ENCODE results near the gene SLC13A2. TPM values are rescaled to one million over a fixed set of nuclear protein-coding genes. Genes with fewer than 3 reads are reported as not detected.

Gene SLC13A2
- total RNA-seq, 1 experiment from 2014 or later = not detected

DNA sequence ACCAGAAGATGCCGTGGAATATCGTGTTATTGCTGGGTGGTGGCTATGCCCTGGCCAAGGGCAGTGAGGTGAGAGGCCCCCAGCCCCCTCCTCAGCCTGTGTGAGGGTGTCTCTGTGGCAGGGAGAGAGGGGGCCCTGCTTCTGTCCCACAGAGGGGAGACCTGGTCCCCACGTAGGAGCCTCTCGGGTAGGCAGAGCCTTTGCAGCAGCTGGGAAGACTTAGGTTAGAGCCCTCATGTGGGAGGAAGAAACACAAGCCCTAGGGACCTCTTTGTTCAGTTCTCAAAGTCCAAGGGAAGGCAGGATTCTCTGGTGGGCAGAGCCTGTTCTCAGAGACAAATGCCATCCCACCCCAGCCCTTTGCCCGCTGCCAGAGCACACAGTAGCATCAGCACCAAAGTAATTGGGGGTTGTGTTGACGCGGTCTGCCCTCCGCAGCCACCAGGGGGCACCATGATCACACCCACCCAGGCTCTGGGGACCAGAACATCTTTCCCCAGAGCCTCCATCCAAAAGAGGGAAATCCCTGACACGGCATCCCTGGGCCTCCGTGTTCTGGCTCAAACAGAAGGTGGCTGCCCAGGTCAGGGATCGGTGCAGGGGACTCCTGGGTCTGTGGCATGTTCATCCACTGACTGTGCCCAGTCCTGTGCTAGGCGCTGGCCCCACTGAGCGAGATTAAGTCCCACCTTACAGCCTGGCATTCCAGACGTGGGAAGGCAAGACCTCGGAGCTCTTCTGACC is 21.2 kb downstream of the SLC13A2 start:
- Histone ChIP-seq H3K4me2 (ENCODE audit: low read length) (no peak overlapping the region), H3K4me3 (replicated peaks in 1 of 2; ENCODE audit: low read depth in 1 of 2, low read length in 2 of 2) (no peak overlapping the region), H4K20me1 (ENCODE audit: insufficient read depth) (no peaks in the 10 kb centered on the region), H3K36me3 (ENCODE audit: control insufficient read depth in 1 of 2, insufficient read depth in 2 of 2, low read length in 2 of 2) (no peaks in the 10 kb centered on the region), H3K9me2 (ENCODE audit: insufficient read depth) (no peaks in the 10 kb centered on the region), H3K27me3 (ENCODE audit: insufficient read depth, low read length) (no peaks in the 10 kb centered on the region), H3K9me3 (ENCODE audit: control insufficient read depth in 1 of 2, insufficient read depth in 1 of 2, low read depth in 1 of 2, low read length in 2 of 2) (no peaks in the 10 kb centered on the region), H3K27ac (ENCODE audit: low read depth, low read length) (no peak overlapping the region), H3K79me2 (ENCODE audit: insufficient read depth, low read length) (no peaks in the 10 kb centered on the region), H2AFZ (ENCODE audit: low read depth, low read length, poor library complexity, severe bottlenecking) (no peak overlapping the region), H3K4me1 (ENCODE audit: control insufficient read depth in 1 of 2, insufficient read depth in 2 of 2, low read length in 2 of 2) (no peaks in the 10 kb centered on the region; a peak in 1 of 4 replicates), H3K9ac (ENCODE audit: low read length) (no peak overlapping the region)
- ChIA-PET RAD21 (ENCODE audit: low non-redundant PET in 1 of 2, low total read pairs in 2 of 2, uncharacterized antibody in 2 of 2, unreplicated experiment in 2 of 2) (no interaction called here), CTCF (interaction anchor here (1.2 to 1.4 kb wide), 2 partner anchors 9 to 42 kb away, joined by 3 to 4 read pairs; no protein-coding TSS in a partner anchor), POLR2A (no interaction called here)
- BruUV-seq (replicated peaks) = no TSS peak
- TF ChIP-seq YY1 (IDR thresholded peaks at IDR 0.05; ENCODE audit: extremely low read depth, insufficient replicate concordance, low read depth, low read length) = peak; percentile 66
- TF ChIP-seq RAD21 (IDR thresholded peaks at IDR 0.05; ENCODE audit: low read depth) = peak; percentile 94
- no peak for TF ChIP-seq SRF (IDR thresholded peaks at IDR 0.05; ENCODE audit: low read depth)
- TF ChIP-seq POLR2A (IDR thresholded peaks at IDR 0.05; ENCODE audit: borderline replicate concordance, extremely low read depth, insufficient read depth, insufficient read length) = no peak
- TF ChIP-seq EZH2phosphoT487 (IDR thresholded peaks at IDR 0.05; ENCODE audit: borderline replicate concordance) = no peak
- TF ChIP-seq, protein P1, sequence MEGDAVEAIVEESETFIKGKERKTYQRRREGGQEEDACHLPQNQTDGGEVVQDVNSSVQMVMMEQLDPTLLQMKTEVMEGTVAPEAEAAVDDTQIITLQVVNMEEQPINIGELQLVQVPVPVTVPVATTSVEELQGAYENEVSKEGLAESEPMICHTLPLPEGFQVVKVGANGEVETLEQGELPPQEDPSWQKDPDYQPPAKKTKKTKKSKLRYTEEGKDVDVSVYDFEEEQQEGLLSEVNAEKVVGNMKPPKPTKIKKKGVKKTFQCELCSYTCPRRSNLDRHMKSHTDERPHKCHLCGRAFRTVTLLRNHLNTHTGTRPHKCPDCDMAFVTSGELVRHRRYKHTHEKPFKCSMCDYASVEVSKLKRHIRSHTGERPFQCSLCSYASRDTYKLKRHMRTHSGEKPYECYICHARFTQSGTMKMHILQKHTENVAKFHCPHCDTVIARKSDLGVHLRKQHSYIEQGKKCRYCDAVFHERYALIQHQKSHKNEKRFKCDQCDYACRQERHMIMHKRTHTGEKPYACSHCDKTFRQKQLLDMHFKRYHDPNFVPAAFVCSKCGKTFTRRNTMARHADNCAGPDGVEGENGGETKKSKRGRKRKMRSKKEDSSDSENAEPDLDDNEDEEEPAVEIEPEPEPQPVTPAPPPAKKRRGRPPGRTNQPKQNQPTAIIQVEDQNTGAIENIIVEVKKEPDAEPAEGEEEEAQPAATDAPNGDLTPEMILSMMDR (IDR thresholded peaks at IDR 0.05 in 2 of 3, conservative IDR thresholded peaks at IDR 0.05 in 1 of 3; ENCODE audit: borderline replicate concordance in 1 of 3, insufficient read depth in 1 of 3, low read depth in 2 of 3, low read length in 2 of 3) = peak; percentile 91 to 93 (median 93)
- DNase-seq (ENCODE audit: low read depth, low spot score) = peak; percentile 27
- intact Hi-C loops (cut with micrococcal nuclease) = loop anchor here (1.0 to 10.0 kb wide), 4 partner anchors 46 to 180 kb away; no protein-coding TSS in a partner anchor
- peak; percentile 94 for ATAC-seq

Measured in HCT116 (cell line).